CD4-positive, alpha-beta T cell treated with Interleukin-21 for 1 hour (primary cell): ENCODE results near the gene PI4K2B.
"Not testable (repeated sequence)": the region's sequence is repeated elsewhere in the genome, so short reads cannot be mapped to it uniquely, and the experiment has no call there.

Experiments used
- DNase-seq: peaks from one replicate; pipeline ENCODE4 v3.0.0-alpha.2; 2020

The PI4K2B gene

GRCh38 chr4:25308306-25308705, 74.5 kb downstream of the PI4K2B start:
- DNase-seq: no peak

GRCh38 chr4:25308761-25309160, 74.9 kb downstream of the PI4K2B start:
- no peak for DNase-seq

GRCh38 chr4:25310066-25310802, 76.4 kb downstream of the PI4K2B start:
- DNase-seq: no peak

DNA sequence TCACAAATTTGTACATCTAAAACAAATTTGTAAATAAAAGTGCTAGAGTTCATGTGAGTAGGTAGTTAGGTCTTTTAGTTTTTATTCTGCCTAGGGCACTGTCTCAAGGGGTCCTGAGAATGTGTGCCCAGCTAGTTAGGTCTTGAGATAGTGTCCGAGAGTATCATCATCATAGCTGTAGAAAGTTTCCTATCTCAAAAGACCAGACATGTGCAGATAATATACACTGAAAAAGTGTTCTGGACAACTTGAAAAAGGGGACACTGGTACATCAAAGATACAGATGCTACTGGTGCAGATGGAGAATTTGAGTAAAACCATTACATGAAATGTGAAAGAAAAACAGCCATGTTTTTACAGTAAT, 77.0 kb downstream of the PI4K2B start:
- no peak for DNase-seq

GRCh38 chr4:25312496-25313200, 78.8 kb downstream of the PI4K2B start, which contains the start of gene ZCCHC4:
Gene ZCCHC4, plus strand, starts transcription at chr4:25312774. Its CDS starts 36 bp downstream, at chr4:25312810.
- peak; percentile 90 for DNase-seq

GRCh38 chr4:25313201-25313895, 79.5 kb downstream of the PI4K2B start:
- DNase-seq: peak; percentile 13

GRCh38 chr4:25320336-25320735, 86.5 kb downstream of the PI4K2B start:
- DNase-seq: no peak

DNA sequence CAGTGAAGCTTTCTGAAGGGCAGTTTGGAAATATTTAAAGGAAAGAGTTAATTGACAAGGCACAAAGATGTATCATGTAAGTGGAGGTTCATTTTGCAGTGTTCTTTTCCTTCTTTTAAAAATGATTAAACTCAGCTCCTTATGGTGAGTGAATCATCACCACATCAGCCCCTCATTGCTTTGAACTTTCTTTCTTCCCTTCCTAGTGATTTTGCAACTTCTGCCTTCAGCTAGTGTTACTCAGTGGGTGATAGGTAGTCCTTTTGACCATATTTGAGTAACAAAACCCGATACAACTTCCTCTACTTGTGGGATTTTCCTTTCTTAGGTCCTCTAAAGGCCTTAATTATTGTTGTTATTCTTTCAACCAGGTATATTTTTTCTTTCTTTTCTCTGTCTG, 86.9 kb downstream of the PI4K2B start:
- no peak for DNase-seq

DNA sequence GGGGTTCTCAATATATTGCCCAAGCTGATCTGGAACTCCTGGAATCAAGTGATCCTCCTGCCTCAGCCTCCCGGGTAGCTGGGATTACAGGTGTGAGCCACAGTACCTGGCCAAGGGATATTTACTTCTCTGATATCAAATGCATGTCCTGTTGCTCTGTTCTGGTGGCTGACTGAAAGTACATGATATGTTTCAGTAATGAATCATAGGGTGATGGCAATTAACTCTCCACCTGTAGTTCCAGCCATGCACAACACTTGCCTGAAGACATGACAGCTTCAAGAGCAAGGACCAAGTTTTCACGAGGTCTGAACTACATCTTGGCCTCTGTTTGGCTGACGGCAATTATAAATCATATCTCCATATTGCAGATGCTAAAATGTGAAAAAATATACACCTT, 87.9 kb downstream of the PI4K2B start:
- DNase-seq: no peak

DNA sequence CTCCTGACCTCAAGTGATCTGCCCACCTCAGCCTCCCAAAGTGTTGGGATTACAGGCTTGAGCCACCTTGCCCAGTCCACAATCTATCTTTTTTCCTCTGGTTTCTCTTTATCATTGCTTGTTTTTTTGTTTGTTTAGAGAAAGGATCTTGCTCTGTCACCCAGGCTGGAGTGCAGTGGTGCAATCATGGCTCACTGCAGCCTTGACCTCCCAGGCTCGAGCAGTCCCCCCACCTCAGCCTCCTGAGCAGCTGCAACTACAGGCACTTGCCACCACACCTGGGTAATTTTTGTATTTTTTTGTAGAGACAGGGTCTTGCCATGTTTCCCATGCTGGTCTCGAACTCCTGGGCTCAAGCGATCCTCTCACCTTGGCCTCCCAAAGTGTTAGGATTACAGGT, 94.6 kb downstream of the PI4K2B start:
- DNase-seq: not testable (repeated sequence)
